DND-41 (cell line): Measurements from ENCODE around the gene RGL1.
"Not testable (repeated sequence)": the region's sequence is repeated elsewhere in the genome, so short reads cannot be mapped to it uniquely, and the experiment has no call there.

ENCODE experiments used
- ATAC-seq: fragments of 200-7000 bp; cut with Tn5 transposase; 3 replicates; pipeline ENCODE4 v1.9.1; 2021; ENCODE audit warnings: low read depth; ENCODE audit not compliant: insufficient read depth
- DNase-seq: peaks from one replicate; pipeline ENCODE4 v3.0.0-alpha.2; 2020
- H2AFZ ChIP-seq: 2 replicates; pipeline ENCODE4 v1.6.0; 2012; ENCODE audit warnings: low read depth, low read length
- H3K27ac ChIP-seq: 2 replicates; pipeline ENCODE4 v1.5.1; 2012; ENCODE audit warnings: low read length, inconsistent platforms
- H3K27me3 ChIP-seq: fragments of 200-600 bp; sonication (generic); 2 replicates; pipeline ENCODE4 v1.6.0; 2012; ENCODE audit warnings: low read length, mild to moderate bottlenecking, inconsistent platforms; ENCODE audit not compliant: insufficient read depth, poor library complexity
- H3K36me3 ChIP-seq: 2 replicates; pipeline ENCODE4 v1.5.1; 2012; ENCODE audit warnings: low read length, inconsistent platforms; ENCODE audit not compliant: insufficient read depth
- H3K4me1 ChIP-seq: 2 replicates; pipeline ENCODE4 v1.5.1; 2012; ENCODE audit warnings: mild to moderate bottlenecking, low read length; ENCODE audit not compliant: insufficient read depth
- H3K4me2 ChIP-seq: 2 replicates; pipeline ENCODE4 v1.6.0; 2012; ENCODE audit warnings: mild to moderate bottlenecking, moderate library complexity, low read length, inconsistent platforms; ENCODE audit not compliant: insufficient read depth
- H3K4me3 ChIP-seq, 2 experiments: fragments of 200-600 bp in 1 of 2; shearing (Covaris generic) in 1 of 2; 2 replicates each; pipeline ENCODE4 v1.5.1; 2012 to 2016; ENCODE audit warnings: inconsistent platforms in 2 of 2, low read length in 2 of 2, mild to moderate bottlenecking in 2 of 2, low read depth in 1 of 2, moderate library complexity in 1 of 2
- H3K79me2 ChIP-seq: 2 replicates; pipeline ENCODE4 v1.6.0; 2012; ENCODE audit warnings: low read length, inconsistent platforms; ENCODE audit not compliant: insufficient read depth
- H3K9ac ChIP-seq: 2 replicates; pipeline ENCODE4 v1.6.0; 2012; ENCODE audit warnings: low read depth, mild to moderate bottlenecking, inconsistent platforms, low read length, moderate library complexity
- H3K9me3 ChIP-seq: 2 replicates; pipeline ENCODE4 v1.5.1; 2012; ENCODE audit warnings: low read length, moderate library complexity, mild to moderate bottlenecking, inconsistent platforms; ENCODE audit not compliant: insufficient read depth, severe bottlenecking
- H4K20me1 ChIP-seq: 2 replicates; pipeline ENCODE4 v1.6.0; 2012; ENCODE audit warnings: low read length; ENCODE audit not compliant: insufficient read depth
- CTCF ChIP-seq: IDR thresholded peaks from 2 replicates; pipeline ENCODE4 v1.5.1; 2012; ENCODE audit warnings: borderline replicate concordance, low read length, moderate library complexity, mild to moderate bottlenecking; ENCODE audit not compliant: poor library complexity, severe bottlenecking; ENCODE audit errors: extremely low read depth
- EZH2 ChIP-seq: IDR thresholded peaks from 3 replicates; pipeline ENCODE4 v1.6.1; 2012; ENCODE audit warnings: borderline replicate concordance, low read depth, mild to moderate bottlenecking, moderate library complexity, low read length, inconsistent platforms; ENCODE audit not compliant: severe bottlenecking

RGL1 gene

GRCh38 chr1:183758913-183759312 is 46.0 kb upstream of the RGL1 start:
- no peak for ATAC-seq
- DNase-seq, result no peak
- Histone ChIP-seq H4K20me1 (no peaks in the 10 kb centered on the region), H3K79me2 (no peaks in the 10 kb centered on the region), H3K36me3 (no peaks in the 10 kb centered on the region), H3K4me3 (no peak overlapping the region), H3K9me3 (peaks cover 5% of the 10 kb centered on the region), H3K4me1 (no peaks in the 10 kb centered on the region), H3K27ac (no peak overlapping the region), H3K4me2 (no peak overlapping the region), H3K27me3 (no peaks in the 10 kb centered on the region), H3K9ac (no peak overlapping the region), H2AFZ (no peak overlapping the region)
- no peak for TF ChIP-seq EZH2
- TF ChIP-seq CTCF, result no peak

DNA sequence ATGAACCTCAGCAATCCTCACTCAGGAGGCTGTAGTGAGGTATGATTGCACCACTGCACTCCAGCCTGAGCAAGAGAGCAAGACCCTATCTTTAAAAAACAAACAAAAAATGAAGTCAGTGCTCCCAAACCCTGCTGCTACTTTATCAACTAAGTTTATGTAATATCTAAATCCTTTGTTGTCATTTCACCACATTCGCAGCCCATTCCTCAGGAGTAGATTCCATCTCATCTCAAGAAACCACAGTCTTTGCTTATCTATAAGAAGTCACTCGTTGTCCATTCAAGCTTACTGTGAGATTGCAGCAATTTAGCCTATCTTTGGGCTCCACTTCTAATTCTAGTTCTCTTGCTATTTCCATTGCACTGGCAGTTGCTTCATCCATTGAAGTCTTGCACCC is 44.3 kb upstream of the RGL1 start:
- no peak overlapping the region for H2AFZ ChIP-seq
- no peaks in the 10 kb centered on the region for H3K27me3 ChIP-seq
- no peaks in the 10 kb centered on the region for H3K4me1 ChIP-seq
- no peak overlapping the region for H3K4me2 ChIP-seq
- H3K9me3 ChIP-seq, result peaks cover 12% of the 10 kb centered on the region
- DNase-seq (no peak), ATAC-seq (no peak)
- H3K79me2 ChIP-seq, result no peaks in the 10 kb centered on the region
- no peak overlapping the region for H3K27ac ChIP-seq
- H3K4me3 ChIP-seq, result no peak overlapping the region
- H3K36me3 ChIP-seq, result no peaks in the 10 kb centered on the region
- TF ChIP-seq CTCF (no peak), EZH2 (no peak)
- H3K9ac ChIP-seq, result no peak overlapping the region
- H4K20me1 ChIP-seq, result no peaks in the 10 kb centered on the region

DNA sequence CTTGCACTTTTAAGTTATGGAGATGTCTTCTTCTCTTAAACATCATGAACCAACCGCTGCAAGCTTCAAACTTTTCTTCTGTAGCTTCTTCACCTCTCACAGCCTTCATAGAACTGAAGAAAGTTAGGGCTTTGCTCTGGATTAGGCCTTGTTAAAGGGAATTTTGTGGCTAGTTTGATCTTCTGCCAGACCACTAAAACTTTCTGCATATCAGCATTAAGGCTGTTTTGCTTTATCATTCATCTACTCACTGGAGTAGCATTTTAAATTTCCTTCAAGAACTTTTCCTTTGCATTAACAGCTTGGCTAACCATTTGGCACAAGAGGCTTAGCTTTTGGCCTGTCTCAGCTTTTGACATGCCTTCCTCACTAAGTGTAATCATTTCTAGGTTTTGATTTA is 43.0 kb upstream of the RGL1 start:
- Histone ChIP-seq H3K4me1 (no peaks in the 10 kb centered on the region), H3K36me3 (no peaks in the 10 kb centered on the region), H3K79me2 (no peaks in the 10 kb centered on the region), H3K9ac (no peak overlapping the region), H3K9me3 (peaks cover 12% of the 10 kb centered on the region), H3K4me2 (no peak overlapping the region), H2AFZ (no peak overlapping the region), H3K27me3 (no peaks in the 10 kb centered on the region), H3K4me3 (no peak overlapping the region), H4K20me1 (no peaks in the 10 kb centered on the region), H3K27ac (no peak overlapping the region)
- ATAC-seq, result no peak
- no peak for DNase-seq
- TF ChIP-seq CTCF, result no peak
- TF ChIP-seq EZH2, result no peak

- peaks cover 12% of the 10 kb centered on the region for H3K9me3 ChIP-seq
- H3K4me1 ChIP-seq, H3K4me2 ChIP-seq, H3K27ac ChIP-seq, H3K79me2 ChIP-seq, H4K20me1 ChIP-seq, H2AFZ ChIP-seq, H3K9ac ChIP-seq, H3K27me3 ChIP-seq, ATAC-seq, DNase-seq, H3K4me3 ChIP-seq, H3K36me3 ChIP-seq: not testable (repeated sequence)
Observed at GRCh38 chr1:183762856-183763255, 42.1 kb upstream of the RGL1 start.
